C4-2B (cell line): ENCODE measurements around the gene EPN3.

ENCODE experiments used
- CTCF ChIP-seq: fragments of 450-650 bp; conservative IDR thresholded peaks from 2 replicates; pipeline ENCODE4 v1.5.1; 2017; ENCODE audit warnings: mild to moderate bottlenecking
- ZFX ChIP-seq: fragments of 450-650 bp; IDR thresholded peaks from 2 replicates; pipeline ENCODE4 v1.6.1; 2017

- TF ChIP-seq CTCF = no peak
- TF ChIP-seq ZFX = no peak
These were observed 37.5 kb downstream of the EPN3 start for GRCh38 chr17:50570032-50570431.
